Mesothelial cell of epicardium (in vitro differentiated cells): ENCODE results near the gene RSPH3. TPM values are rescaled to one million over a fixed set of nuclear protein-coding genes. Genes with fewer than 3 reads are reported as not detected.

ENCODE experiments used
- DNase-seq, 2 experiments: peaks; one replicate each; pipeline ENCODE4 v3.0.0; 2021; ENCODE audit warnings: low spot score in 2 of 2; ENCODE audit not compliant: unreplicated experiment in 2 of 2
- H3K27ac Mint-ChIP-seq: 2 replicates; pipeline ENCODE4 v1.8.0; 2021; ENCODE audit warnings: mixed read lengths
- H3K27me3 Mint-ChIP-seq: 2 replicates; pipeline ENCODE4 v1.8.0; 2021; ENCODE audit warnings: low read depth, mixed read lengths
- H3K36me3 Mint-ChIP-seq: 2 replicates; pipeline ENCODE4 v1.8.0; 2021; ENCODE audit warnings: mixed read lengths
- H3K4me1 Mint-ChIP-seq: 2 replicates; pipeline ENCODE4 v1.8.0; 2021; ENCODE audit warnings: mixed read lengths
- H3K4me3 Mint-ChIP-seq: 2 replicates; pipeline ENCODE4 v1.8.0; 2021; ENCODE audit warnings: mild to moderate bottlenecking, moderate library complexity, mixed read lengths
- H3K9me3 Mint-ChIP-seq: 2 replicates; pipeline ENCODE4 v1.8.0; 2021; ENCODE audit warnings: mixed read lengths
- total RNA-seq: library from RNA; stranded (reverse); gene quantifications from 3 replicates; pipeline ENCODE4 v1.2.1, GENCODE V29; 2021
- TF ChIP-seq, protein P1 (sequence below): fragments of 200-600 bp; sonication (generic); IDR thresholded peaks from one replicate; pipeline ENCODE4 v1.5.0; 2021; ENCODE audit warnings: antibody characterized with exemption; ENCODE audit not compliant: unreplicated experiment

The RSPH3 gene
- total RNA-seq, 1 donor from 2014 or later: 9.3 TPM

DNA sequence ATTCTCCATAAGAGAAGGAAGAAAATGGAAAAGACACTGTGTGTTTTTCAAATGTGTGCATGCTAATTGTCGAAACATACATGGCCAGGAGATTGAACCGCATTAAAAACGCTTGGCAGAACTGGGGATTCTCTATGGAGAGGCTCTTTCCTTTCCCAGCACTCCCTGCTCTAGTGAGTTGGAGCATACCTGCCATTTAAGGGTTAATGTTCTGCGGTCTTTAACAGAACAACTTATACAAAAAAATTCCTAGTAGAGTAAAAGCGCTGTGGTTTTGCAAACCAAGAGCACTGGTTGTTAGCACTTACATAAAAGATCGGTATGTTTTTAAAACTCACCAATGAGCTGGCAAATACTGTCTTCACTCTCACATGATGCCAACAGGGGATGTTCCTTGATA, 43.2 kb upstream of the RSPH3 start:
- Mint-ChIP-seq H3K27ac (no peak overlapping the region), H3K27me3 (peaks cover 22% of the 10 kb centered on the region), H3K4me3 (no peak overlapping the region), H3K9me3 (no peaks in the 10 kb centered on the region), H3K4me1 (peaks cover 6% of the 10 kb centered on the region), H3K36me3 (no peaks in the 10 kb centered on the region)
- DNase-seq: no peak
- TF ChIP-seq, protein P1, sequence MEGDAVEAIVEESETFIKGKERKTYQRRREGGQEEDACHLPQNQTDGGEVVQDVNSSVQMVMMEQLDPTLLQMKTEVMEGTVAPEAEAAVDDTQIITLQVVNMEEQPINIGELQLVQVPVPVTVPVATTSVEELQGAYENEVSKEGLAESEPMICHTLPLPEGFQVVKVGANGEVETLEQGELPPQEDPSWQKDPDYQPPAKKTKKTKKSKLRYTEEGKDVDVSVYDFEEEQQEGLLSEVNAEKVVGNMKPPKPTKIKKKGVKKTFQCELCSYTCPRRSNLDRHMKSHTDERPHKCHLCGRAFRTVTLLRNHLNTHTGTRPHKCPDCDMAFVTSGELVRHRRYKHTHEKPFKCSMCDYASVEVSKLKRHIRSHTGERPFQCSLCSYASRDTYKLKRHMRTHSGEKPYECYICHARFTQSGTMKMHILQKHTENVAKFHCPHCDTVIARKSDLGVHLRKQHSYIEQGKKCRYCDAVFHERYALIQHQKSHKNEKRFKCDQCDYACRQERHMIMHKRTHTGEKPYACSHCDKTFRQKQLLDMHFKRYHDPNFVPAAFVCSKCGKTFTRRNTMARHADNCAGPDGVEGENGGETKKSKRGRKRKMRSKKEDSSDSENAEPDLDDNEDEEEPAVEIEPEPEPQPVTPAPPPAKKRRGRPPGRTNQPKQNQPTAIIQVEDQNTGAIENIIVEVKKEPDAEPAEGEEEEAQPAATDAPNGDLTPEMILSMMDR: no peak

DNA sequence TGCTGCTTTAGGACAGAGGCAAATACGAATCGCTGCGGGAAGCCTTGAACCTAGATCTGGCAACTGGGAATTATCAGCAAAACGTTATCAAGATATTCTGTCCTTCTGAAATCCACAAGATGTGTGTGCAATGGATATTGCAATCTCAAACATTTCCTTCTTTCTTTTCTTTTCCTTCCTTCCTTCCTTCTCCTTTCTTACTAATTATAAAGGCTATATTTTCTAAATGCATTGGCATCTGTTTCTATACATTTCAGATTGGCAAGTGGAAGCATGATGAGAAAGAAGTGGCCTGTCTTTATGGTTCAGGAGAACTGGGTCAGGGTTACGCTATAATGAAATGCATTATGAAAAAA, 42.8 kb upstream of the RSPH3 start:
- Mint-ChIP-seq H3K36me3 (no peaks in the 10 kb centered on the region), H3K9me3 (no peaks in the 10 kb centered on the region), H3K4me1 (peaks cover 9% of the 10 kb centered on the region), H3K27ac (no peak overlapping the region), H3K4me3 (no peak overlapping the region), H3K27me3 (peaks cover 20% of the 10 kb centered on the region)
- DNase-seq: no peak
- TF ChIP-seq, protein P1: peak; percentile 11

GRCh38 chr6:159042003-159042825, 42.2 kb upstream of the RSPH3 start:
- no peak overlapping the region for H3K4me3 Mint-ChIP-seq
- peak overlapping the region; percentile 41 for H3K27ac Mint-ChIP-seq
- H3K9me3 Mint-ChIP-seq: no peaks in the 10 kb centered on the region
- H3K27me3 Mint-ChIP-seq: peaks cover 16% of the 10 kb centered on the region
- H3K4me1 Mint-ChIP-seq: peaks cover 14% of the 10 kb centered on the region
- TF ChIP-seq, protein P1: peak; percentile 81
- DNase-seq: peak in 1 of 2 experiments; percentile 65
- H3K36me3 Mint-ChIP-seq: no peaks in the 10 kb centered on the region

GRCh38 chr6:159041181-159041580, 41.2 kb upstream of the RSPH3 start:
- peaks cover 13% of the 10 kb centered on the region for H3K27me3 Mint-ChIP-seq
- DNase-seq: no peak
- H3K27ac Mint-ChIP-seq: no peak overlapping the region
- H3K36me3 Mint-ChIP-seq: no peaks in the 10 kb centered on the region
- H3K4me3 Mint-ChIP-seq: no peak overlapping the region
- H3K9me3 Mint-ChIP-seq: no peaks in the 10 kb centered on the region
- TF ChIP-seq, protein P1: no peak
- peaks cover 14% of the 10 kb centered on the region for H3K4me1 Mint-ChIP-seq

GRCh38 chr6:159039885-159040258, 39.9 kb upstream of the RSPH3 start:
- H3K9me3 Mint-ChIP-seq: no peaks in the 10 kb centered on the region
- H3K4me3 Mint-ChIP-seq: no peak overlapping the region
- H3K36me3 Mint-ChIP-seq: no peaks in the 10 kb centered on the region
- H3K27ac Mint-ChIP-seq: no peak overlapping the region
- TF ChIP-seq, protein P1: no peak
- DNase-seq: no peak
- peaks cover 14% of the 10 kb centered on the region for H3K4me1 Mint-ChIP-seq
- H3K27me3 Mint-ChIP-seq: peaks cover 6% of the 10 kb centered on the region
